LNCaP clone FGC (cell line): ENCODE data around the gene COL23A1.

Experiments
- DNase-seq: peaks from one replicate; pipeline ENCODE4 v3.0.0-alpha.2; 2011; ENCODE audit warnings: low read depth
- H3K4me3 ChIP-seq: 2 replicates; pipeline ENCODE4 v1.5.1; 2011; ENCODE audit warnings: mild to moderate bottlenecking, low read depth, low read length, control low read depth
- TF ChIP-seq, protein P1 (sequence below): IDR thresholded peaks from 2 replicates; pipeline ENCODE4 v1.5.1; 2012; ENCODE audit warnings: mild to moderate bottlenecking; ENCODE audit not compliant: control insufficient read depth, insufficient read depth; ENCODE audit errors: extremely low read depth

The COL23A1 gene

DNA sequence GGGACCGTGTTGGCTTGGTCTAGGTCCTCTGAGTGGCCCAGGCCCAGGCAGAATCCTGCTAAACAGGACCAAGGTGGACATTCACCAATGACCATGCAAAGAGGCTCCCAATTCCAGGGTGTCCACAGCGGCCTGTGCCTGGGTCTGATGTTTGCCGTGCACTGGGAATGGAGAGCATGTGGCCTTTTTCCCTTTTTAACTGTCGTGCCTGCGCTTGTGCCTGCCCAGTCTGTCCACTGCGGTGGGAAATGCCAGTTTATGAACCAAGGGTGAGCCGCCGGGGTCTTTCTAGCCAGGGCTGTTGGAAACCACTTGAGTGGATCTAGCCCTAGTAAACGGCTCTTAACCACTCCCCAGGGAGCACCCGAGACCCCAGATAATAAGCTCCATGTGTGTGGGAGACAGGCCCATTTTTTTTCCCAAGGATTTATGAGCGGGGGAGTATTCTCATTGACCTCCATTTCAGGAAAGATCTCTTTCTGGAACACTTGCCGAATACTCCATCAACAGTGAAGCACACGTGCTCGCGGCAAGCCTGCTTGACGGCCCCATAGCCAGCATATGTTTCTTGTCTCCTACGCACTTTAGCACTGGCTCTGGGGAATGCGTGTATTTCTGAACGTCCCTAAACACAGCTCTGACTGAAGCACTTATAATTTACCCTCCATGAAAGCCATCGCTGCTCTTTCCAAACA, 264.4 kb downstream of the COL23A1 start:
- DNase-seq = no peak
- H3K4me3 ChIP-seq = no peak overlapping the region
- TF ChIP-seq, protein P1, sequence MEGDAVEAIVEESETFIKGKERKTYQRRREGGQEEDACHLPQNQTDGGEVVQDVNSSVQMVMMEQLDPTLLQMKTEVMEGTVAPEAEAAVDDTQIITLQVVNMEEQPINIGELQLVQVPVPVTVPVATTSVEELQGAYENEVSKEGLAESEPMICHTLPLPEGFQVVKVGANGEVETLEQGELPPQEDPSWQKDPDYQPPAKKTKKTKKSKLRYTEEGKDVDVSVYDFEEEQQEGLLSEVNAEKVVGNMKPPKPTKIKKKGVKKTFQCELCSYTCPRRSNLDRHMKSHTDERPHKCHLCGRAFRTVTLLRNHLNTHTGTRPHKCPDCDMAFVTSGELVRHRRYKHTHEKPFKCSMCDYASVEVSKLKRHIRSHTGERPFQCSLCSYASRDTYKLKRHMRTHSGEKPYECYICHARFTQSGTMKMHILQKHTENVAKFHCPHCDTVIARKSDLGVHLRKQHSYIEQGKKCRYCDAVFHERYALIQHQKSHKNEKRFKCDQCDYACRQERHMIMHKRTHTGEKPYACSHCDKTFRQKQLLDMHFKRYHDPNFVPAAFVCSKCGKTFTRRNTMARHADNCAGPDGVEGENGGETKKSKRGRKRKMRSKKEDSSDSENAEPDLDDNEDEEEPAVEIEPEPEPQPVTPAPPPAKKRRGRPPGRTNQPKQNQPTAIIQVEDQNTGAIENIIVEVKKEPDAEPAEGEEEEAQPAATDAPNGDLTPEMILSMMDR = no peak

- TF ChIP-seq, protein P1 = no peak
- DNase-seq = no peak
- no peak overlapping the region for H3K4me3 ChIP-seq
Measured at GRCh38 chr5:178325311-178325678, 264.9 kb downstream of the COL23A1 start.

DNA sequence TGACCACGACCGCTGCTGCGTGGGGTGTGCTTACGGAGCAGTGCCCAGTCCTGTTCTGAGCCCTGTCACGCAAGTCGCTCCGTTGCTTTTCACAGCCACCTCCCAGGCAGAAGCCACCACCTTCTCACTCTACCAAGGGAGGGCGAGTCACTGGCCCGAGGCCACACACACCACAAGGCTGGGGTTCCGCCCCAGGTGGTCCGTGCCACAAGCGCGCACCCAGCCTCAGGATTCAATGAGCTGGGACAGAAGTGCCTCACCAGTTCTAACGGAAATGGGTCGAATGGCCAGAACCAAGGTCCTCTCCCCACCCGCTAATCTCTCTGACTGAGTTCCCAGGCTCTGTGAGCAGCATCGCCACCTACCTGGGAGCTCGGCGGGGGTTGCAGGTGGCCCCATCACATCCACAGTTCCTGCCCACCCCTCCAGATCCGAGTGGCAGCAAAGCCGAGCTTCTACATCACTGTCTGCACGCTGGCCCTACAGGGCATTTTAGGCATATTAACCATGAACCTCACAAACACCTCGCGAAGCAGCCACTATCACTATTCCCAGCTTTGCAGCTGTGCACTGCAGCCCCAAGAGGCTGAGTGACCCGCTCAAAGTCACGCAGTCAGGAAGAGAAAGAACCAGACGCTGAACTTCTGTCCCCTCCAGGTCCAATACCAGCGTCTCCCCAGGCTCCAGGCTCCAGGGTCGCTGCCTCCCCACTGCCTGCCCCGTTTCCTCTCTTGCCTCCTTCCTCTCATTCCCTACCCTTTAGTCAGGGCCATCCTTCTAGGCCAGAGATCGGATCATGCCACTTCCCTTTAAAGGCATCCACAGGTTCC, 265.5 kb downstream of the COL23A1 start:
- TF ChIP-seq, protein P1 = no peak
- DNase-seq = no peak
- no peak overlapping the region for H3K4me3 ChIP-seq

GRCh38 chr5:178323961-178324360, 266.2 kb downstream of the COL23A1 start:
- DNase-seq = no peak
- TF ChIP-seq, protein P1 = no peak
- H3K4me3 ChIP-seq = no peak overlapping the region

DNA sequence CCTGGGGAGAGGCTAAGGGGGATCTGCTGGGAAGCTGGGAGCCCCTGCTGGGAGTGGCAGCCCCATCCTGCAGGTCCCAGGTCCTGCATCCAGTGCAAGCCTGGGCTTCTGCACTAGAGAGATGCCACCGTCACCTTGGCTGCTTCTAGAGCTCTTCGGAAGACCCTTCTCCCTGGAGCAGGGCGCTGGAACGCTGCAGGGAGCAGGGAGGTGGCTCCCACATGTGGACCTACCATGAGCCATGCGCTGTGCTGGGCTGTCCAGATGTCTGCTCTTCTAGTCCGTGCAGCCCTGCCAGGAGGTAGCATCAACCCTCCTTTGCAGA, 266.7 kb downstream of the COL23A1 start:
- TF ChIP-seq, protein P1 = no peak
- no peak overlapping the region for H3K4me3 ChIP-seq
- DNase-seq = no peak

- TF ChIP-seq, protein P1 = no peak
- DNase-seq = no peak
- no peak overlapping the region for H3K4me3 ChIP-seq
Measured at GRCh38 chr5:178322736-178323540, 267.3 kb downstream of the COL23A1 start.
